Endothelial cell of umbilical vein (primary cell): ENCODE results near the gene FAM180A. TPM values are rescaled to one million over a fixed set of nuclear protein-coding genes. Genes with fewer than 3 reads are reported as not detected.

ENCODE experiments used
- BruUV-seq: library from RNA; stranded (reverse); fragments of 400-500 nt; replicated peaks from 2 replicates; lab custom pipeline; 2021; lab: Mats Ljungman, UMichigan
- CTCF ChIA-PET: fragments of 300-600, 350-600 bp; sonication (Branson Sonifier 250); formaldehyde crosslinking; loops from one replicate; lab custom pipeline; 2021; ENCODE audit warnings: antibody characterized with exemption, inconsistent platforms; lab: Charles Lee
- POLR2A ChIA-PET: fragments of 300-600, 350-600 bp; sonication (Branson Sonifier 250); formaldehyde crosslinking; loops from one replicate; lab custom pipeline; 2021; ENCODE audit warnings: antibody characterized with exemption, inconsistent platforms; lab: Charles Lee
- DNase-seq: peaks from one replicate; pipeline ENCODE4 v3.0.0-alpha.2; 2011; ENCODE audit warnings: low read depth, low spot score
- FAIRE-seq: peaks from 2 replicates; lab custom pipeline; 2011; peaks lifted over from hg19 to GRCh38; lab: Jason Lieb, UNC
- H2AFZ ChIP-seq: 2 replicates; pipeline ENCODE4 v1.6.0; 2012; ENCODE audit warnings: low read depth, low read length, control low read depth, inconsistent platforms
- H3K27ac ChIP-seq: 2 replicates; pipeline ENCODE4 v1.5.1; 2011; ENCODE audit warnings: low read depth, mild to moderate bottlenecking, control low read depth, low read length, moderate library complexity; ENCODE audit not compliant: insufficient read depth
- H3K27me3 ChIP-seq, 2 experiments: 2 replicates each; pipeline versions ENCODE4 v1.6.0 to v1.6.1; 2011; ENCODE audit warnings: low read length in 2 of 2, mixed read lengths in 1 of 2; ENCODE audit not compliant: control insufficient read depth in 2 of 2, insufficient read depth in 2 of 2
- H3K36me3 ChIP-seq, 2 experiments: 2 replicates in 1 of 2; 3 replicates in 1 of 2; pipeline ENCODE4 v1.5.1; 2011; ENCODE audit warnings: low read length in 2 of 2, mild to moderate bottlenecking in 1 of 2, moderate library complexity in 1 of 2; ENCODE audit not compliant: control insufficient read depth in 2 of 2, insufficient read depth in 2 of 2; ENCODE audit errors: extremely low read depth in 1 of 2
- H3K4me1 ChIP-seq: 3 replicates; pipeline ENCODE4 v1.5.1; 2011; ENCODE audit warnings: mild to moderate bottlenecking, low read length; ENCODE audit not compliant: control insufficient read depth, insufficient read depth; ENCODE audit errors: extremely low read depth
- H3K4me2 ChIP-seq: 2 replicates; pipeline ENCODE4 v1.6.1; 2011; ENCODE audit warnings: low read length, control low read depth, mixed read lengths; ENCODE audit not compliant: insufficient read depth
- H3K4me3 ChIP-seq, 3 experiments: fragments of 200-600 bp in 1 of 3; sonication (generic), shearing (Covaris generic) in 1 of 3; replicated peaks in 1 of 3; 2 replicates each; pipeline ENCODE4 v1.5.1; 2011 to 2016; ENCODE audit warnings: control low read depth in 3 of 3, low read length in 3 of 3, mild to moderate bottlenecking in 2 of 3, inconsistent platforms in 1 of 3, low read depth in 1 of 3, moderate library complexity in 1 of 3; ENCODE audit not compliant: insufficient read depth in 1 of 3
- H3K79me2 ChIP-seq: 2 replicates; pipeline ENCODE4 v1.6.0; 2012; ENCODE audit warnings: low read length, inconsistent platforms; ENCODE audit not compliant: control insufficient read depth, insufficient read depth
- H3K9ac ChIP-seq: replicated peaks from 2 replicates; pipeline ENCODE3; 2011; ENCODE audit warnings: low read length, control low read depth; ENCODE audit not compliant: insufficient read depth; ENCODE audit errors: extremely low read depth
- H3K9me1 ChIP-seq: replicated peaks from 3 replicates; pipeline ENCODE4 v1.6.0; 2011; ENCODE audit warnings: mild to moderate bottlenecking, low read length; ENCODE audit not compliant: control insufficient read depth, insufficient read depth; ENCODE audit errors: extremely low read depth
- H3K9me3 ChIP-seq: replicated peaks from 2 replicates; pipeline ENCODE4 v1.5.1; 2012; ENCODE audit warnings: low read length, inconsistent platforms; ENCODE audit not compliant: control insufficient read depth, insufficient read depth
- H4K20me1 ChIP-seq: replicated peaks from 2 replicates; pipeline ENCODE3; 2011; ENCODE audit warnings: mild to moderate bottlenecking, low read length; ENCODE audit not compliant: control insufficient read depth, insufficient read depth; ENCODE audit errors: extremely low read depth
- FOS ChIP-seq: IDR thresholded peaks from 2 replicates; pipeline ENCODE4 v1.6.1; 2011; ENCODE audit warnings: mild to moderate bottlenecking, low read length, moderate library complexity, borderline replicate concordance; ENCODE audit not compliant: insufficient read depth
- GATA2 ChIP-seq: IDR thresholded peaks from 2 replicates; pipeline ENCODE4 v1.7.0; 2011; ENCODE audit warnings: low read depth, mild to moderate bottlenecking, moderate library complexity, mixed read lengths, low read length; ENCODE audit not compliant: insufficient read length, insufficient read depth
- POLR2AphosphoS5 ChIP-seq: IDR thresholded peaks from 2 replicates; pipeline ENCODE4 v1.6.1; 2012; ENCODE audit warnings: low read depth, mild to moderate bottlenecking, control low read depth, low read length, moderate library complexity; ENCODE audit not compliant: insufficient read depth
- dilution Hi-C: fragments of 300-500 bp; cut with MboI; formaldehyde crosslinking; loops from one replicate; pipeline ENCODE4 v1.15.0; 2019; ENCODE audit warnings: low sequenced_read_pairs; ENCODE audit not compliant: extremely low pct_ligation_motif_present
- intact Hi-C: fragments of 100-400 bp; cut with micrococcal nuclease; formaldehyde crosslinking; loops from one replicate; pipeline ENCODE4 v1.10.0; 2022
- polyA plus RNA-seq, 4 experiments: library from polyadenylated mRNA; depleted of rRNA in 3 of 4; stranded (reverse) in 3 of 4; unstranded in 1 of 4; fragments of >200 nt; gene quantifications; 2 replicates each; pipeline versions ENCODE4 v1.2.1 to v1.2.3, GENCODE V29; 2011 to 2012; ENCODE audit warnings: missing spikeins in 1 of 4
- total RNA-seq: library from RNA; stranded (reverse); gene quantifications from 2 replicates; pipeline ENCODE4 v1.2.3, GENCODE V29; 2021
- TF ChIP-seq, protein P1 (sequence below): IDR thresholded peaks from 2 replicates; pipeline ENCODE4 v1.6.1; 2011; ENCODE audit not compliant: insufficient read depth, insufficient read length
- TF ChIP-seq, protein P2 (sequence below), 2 donors: IDR thresholded peaks; 1 replicate in 1 of 2; 2 replicates in 1 of 2; pipeline ENCODE4 v1.5.1; 2011; ENCODE audit warnings: low read length in 2 of 2, mild to moderate bottlenecking in 2 of 2, moderate library complexity in 2 of 2, control low read depth in 1 of 2, inconsistent platforms in 1 of 2, low read depth in 1 of 2; ENCODE audit not compliant: insufficient read depth in 1 of 2; ENCODE audit errors: extremely low read depth in 1 of 2

Gene FAM180A
- total and polyA plus RNA-seq, 2 donors (not counting 3 experiments of a cell fraction or from before 2014, with no cell fraction given) = not detected

DNA sequence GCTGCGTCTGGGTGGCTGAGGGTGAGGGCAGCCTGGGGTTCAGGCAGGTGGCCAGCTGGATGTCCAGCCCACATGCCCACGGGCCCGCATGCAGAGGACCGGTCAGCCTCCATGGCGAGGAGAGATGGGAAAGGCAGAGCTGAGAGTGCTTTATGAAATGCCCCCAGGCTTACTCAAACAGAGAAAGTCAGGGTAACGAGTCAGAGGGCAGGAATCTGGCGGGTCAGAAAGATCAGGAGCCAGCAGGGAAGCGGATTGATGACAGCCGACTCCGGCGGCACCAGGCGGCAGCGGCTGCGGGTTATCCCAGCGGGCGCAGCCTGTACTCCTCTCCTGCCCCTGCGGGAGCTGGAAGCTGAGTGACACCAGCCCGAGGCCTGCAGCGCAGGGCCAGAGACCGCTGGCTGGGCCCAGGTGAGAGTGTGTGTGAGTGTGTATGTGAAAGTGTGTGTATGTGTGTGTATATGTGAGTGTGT, 34.0 kb downstream of the FAM180A start:
- intact Hi-C loops = loop anchor here (5.0 kb wide), 2 partner anchors 33 to 83 kb away; partner anchors contain the start of gene FAM180A
- H3K4me1 ChIP-seq = peaks cover 15% of the 10 kb centered on the region
- H3K36me3 ChIP-seq = no peaks in the 10 kb centered on the region
- no TSS peak for BruUV-seq
- H3K4me3 ChIP-seq = no peak overlapping the region
- no peak overlapping the region for H3K9ac ChIP-seq
- no peaks in the 10 kb centered on the region for H3K79me2 ChIP-seq
- no peak overlapping the region for H3K4me2 ChIP-seq
- H3K27me3 ChIP-seq = no peaks in the 10 kb centered on the region
- FAIRE-seq (no peak), DNase-seq (no peak)
- H3K27ac ChIP-seq = no peak overlapping the region
- ChIA-PET POLR2A (no interaction called here), CTCF (interaction anchor here (1.0 to 3.7 kb wide), 5 partner anchors 10 to 52 kb away, joined by 3 to 14 read pairs (median 7); partner anchors contain the start of gene STMP1)
- H2AFZ ChIP-seq = peak overlapping the region; percentile 26
- dilution Hi-C loops = no loop called here
- no peaks in the 10 kb centered on the region for H4K20me1 ChIP-seq
- TF ChIP-seq, protein P1, sequence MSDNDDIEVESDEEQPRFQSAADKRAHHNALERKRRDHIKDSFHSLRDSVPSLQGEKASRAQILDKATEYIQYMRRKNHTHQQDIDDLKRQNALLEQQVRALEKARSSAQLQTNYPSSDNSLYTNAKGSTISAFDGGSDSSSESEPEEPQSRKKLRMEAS = no peak
- TF ChIP-seq GATA2 (no peak), POLR2AphosphoS5 (no peak), FOS (no peak)
- TF ChIP-seq, protein P2, sequence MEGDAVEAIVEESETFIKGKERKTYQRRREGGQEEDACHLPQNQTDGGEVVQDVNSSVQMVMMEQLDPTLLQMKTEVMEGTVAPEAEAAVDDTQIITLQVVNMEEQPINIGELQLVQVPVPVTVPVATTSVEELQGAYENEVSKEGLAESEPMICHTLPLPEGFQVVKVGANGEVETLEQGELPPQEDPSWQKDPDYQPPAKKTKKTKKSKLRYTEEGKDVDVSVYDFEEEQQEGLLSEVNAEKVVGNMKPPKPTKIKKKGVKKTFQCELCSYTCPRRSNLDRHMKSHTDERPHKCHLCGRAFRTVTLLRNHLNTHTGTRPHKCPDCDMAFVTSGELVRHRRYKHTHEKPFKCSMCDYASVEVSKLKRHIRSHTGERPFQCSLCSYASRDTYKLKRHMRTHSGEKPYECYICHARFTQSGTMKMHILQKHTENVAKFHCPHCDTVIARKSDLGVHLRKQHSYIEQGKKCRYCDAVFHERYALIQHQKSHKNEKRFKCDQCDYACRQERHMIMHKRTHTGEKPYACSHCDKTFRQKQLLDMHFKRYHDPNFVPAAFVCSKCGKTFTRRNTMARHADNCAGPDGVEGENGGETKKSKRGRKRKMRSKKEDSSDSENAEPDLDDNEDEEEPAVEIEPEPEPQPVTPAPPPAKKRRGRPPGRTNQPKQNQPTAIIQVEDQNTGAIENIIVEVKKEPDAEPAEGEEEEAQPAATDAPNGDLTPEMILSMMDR (IDR thresholded peaks at IDR 0.05; ENCODE audit: extremely low read depth in 1 of 2, insufficient read depth in 1 of 2, low read depth in 1 of 2, low read length in 2 of 2) = no peak
- no peaks in the 10 kb centered on the region for H3K9me1 ChIP-seq
- no peaks in the 10 kb centered on the region for H3K9me3 ChIP-seq
